GM18520 (cell line): ENCODE results near the gene GDF15.
A peak's percentile ranks its signal among the peaks of the same experiment; 100 is the strongest.
"Not testable (repeated sequence)": the region's sequence is repeated elsewhere in the genome, so short reads cannot be mapped to it uniquely, and the experiment has no call there.

ENCODE experiments used
- ATAC-seq: cut with Tn5 transposase; IDR thresholded peaks from one replicate; pipeline ENCODE4 v1.9.1; 2021; ENCODE audit not compliant: unreplicated experiment

GDF15 gene

DNA sequence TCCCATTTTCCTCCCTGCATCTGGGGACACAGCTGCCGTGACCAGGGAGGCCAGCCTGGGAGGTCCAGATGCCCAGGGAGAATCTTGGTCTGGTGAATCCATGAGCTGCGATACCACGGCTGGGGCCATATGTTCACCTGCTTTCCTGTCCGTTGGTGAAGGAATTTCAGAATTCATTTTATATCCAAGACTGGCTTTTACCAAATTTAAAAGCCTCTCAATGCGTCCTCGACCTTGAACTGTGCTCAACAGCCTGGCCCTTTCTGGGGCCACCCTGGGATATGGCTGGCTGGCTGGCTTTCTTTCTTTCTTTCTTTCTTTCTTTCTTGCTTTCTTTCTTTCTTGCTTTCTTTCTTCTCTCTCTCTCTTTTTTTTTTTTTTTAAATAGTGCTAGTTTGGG lies 22.2 kb upstream of the GDF15 start:
- no peak for ATAC-seq

DNA sequence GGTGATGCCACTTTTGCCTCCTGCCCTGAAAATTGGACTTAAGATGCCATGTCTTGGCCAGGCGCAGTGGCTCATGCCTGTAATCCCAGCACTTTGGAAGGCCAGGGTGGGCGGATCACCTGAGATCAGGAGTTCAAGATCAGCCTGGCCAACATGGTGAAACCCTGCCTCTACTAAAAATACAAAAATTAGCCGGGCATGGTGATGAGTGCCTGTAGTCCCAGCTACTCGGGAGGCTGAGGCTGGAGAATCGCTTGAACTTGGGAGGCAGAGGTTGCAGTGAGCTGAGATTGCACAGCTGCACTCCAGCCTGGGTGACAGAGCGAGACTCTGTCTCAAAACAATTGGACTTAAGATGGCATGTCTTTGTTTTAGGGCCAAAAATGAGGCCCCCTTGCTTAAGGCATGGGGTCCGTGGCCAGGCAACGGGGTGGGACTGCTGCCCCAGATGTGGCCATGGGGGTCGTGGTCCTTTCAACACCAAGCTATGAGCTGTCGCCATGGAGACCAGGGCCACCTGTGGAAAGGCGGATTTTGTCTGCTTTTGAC lies 21.6 kb upstream of the GDF15 start:
- not testable (repeated sequence) for ATAC-seq

DNA sequence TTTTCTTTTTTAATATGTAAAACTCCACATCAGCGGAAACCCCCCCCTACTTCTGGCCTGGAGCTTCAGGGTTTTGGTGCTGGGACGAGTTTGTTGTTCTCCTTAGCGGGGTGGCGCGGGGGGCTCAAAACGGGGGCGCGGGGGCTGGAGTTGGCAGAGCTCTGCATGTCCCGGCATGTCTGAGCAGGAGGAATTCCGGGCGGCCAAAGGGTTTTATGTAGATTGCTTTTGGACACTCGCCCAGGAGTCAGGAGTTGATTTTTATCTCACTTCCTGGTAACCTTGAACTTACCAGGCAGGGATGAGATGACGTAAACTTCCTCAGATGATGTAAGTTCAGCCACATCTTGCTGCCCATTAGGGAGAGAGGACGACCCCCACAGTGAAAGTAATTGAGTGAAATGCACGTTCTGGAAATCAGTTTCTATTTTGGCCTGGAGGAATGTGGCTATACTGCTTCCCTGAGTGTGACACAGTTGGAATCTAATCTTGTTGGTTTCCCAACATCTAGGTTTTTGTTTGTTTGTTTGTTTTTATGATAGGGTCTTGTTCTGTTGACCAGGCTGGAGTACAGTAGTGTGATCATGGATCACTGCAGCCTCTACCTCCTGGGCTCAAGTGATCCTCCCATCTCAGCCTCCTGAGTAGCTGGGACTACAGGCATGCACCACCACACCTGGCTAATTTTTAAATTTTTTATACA lies 21.0 kb upstream of the GDF15 start:
- ATAC-seq = no peak

DNA sequence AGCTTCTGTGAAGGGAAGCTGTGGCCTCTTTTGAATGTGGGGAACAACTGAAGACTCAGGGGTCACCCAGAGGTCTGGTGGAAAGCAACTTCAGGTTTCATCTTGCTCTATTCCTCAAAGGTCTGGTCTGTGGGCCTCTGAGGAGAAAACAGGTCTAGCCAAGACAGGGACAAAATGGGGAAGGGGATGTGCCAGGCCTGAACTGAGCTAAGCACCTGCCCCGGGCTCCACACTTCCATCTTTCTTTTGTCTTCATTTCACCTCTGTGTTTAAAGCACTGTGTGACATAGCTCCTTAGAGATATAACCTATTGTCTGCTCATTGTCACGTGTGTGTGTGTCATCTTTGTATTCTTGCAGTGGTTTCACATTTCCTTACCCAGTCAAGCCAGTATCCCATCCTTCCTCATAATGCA lies 19.9 kb upstream of the GDF15 start:
- ATAC-seq = no peak

DNA sequence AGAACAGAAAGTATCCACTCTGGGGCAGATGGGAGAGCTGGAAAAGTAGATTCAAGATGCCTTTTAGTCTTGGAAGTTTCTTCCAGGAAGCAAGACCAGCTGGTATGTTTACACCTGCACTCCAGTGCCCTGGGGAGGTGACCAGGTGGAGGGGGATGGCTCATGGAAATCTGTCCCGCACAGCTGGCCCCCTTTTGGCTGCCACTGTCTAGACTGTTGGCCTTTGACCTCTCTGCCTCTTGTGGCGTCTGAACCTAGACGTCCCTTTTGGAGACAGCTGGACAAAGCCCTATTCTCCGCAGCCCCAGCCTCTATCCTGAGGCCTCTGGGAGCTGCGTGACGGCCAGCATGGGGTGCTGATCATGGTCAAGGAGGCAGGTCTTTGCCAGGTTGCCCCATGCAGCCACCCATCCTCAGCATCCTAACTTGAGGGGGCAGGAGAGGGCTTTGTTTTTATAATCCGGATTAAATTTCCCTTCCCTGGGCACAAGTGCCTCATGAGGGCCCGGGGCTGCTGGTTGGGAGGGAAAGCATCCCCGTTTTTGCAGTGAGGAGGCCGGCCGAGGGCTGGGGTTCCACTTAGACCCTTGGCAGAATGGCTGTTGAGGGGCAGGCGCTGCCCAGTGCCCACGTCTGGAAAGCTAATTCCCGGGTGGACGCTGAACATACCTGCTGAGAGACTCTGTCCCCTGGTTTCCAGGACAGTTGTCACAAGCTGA lies 17.3 kb upstream of the GDF15 start:
- no peak for ATAC-seq

DNA sequence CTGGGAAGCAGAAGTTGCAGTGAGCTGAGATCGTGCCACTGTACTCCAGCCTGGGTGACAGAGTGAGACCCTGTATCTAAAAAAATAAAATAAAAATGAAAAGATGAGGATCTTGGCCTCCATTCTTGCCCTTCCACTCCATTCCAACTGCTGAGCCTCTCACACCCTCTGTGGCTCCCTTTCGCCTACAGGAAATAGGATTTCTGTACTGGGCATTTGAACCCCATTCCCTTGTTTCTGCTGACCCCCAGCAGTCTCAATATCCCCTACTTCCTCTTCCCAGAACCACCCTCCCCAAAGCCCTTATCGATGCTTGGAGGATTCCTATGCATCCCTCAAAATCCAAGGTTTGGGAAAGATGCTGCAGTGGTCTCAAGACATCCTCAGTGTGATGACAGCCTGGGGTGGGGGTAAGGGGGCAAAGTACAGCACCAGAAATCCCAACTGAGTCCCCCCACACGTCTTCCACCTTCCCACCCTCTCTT lies 12.5 kb upstream of the GDF15 start:
- ATAC-seq = no peak

DNA sequence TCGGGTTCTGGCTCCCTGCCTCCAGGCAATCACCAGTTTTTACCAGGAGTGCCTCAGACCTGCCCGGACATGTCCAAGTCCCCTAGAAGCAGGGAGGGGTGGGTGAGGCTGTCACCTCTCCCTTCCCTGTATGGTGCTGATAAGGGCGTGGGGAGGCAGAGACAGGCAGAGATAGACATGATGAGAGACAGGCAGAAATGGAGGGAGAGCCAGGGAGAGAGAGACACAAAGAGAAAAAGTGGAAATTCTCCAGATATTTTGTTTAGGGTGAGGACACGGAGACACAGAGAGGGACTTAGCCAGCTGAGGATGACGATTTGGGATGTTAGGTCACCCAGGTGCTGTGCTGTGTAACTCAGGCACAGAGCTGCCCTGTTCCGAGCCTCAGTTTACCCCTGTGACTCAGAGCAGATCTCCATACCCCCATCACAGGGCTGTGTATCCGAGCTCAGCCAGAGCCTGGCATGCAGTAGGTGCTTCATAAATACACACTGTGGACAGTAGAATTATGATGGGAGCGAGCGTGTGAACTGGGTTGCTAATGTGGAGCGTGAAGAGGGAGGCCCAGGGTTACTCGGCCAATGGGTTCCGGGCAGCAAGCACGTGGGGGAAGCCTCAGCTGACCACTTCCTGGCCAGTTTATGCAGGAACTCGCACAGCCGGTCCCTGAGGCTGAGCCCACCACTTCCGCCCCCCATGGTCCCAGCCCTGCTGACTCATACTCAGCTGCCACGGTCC lies 11.9 kb upstream of the GDF15 start:
- peak; percentile 79 for ATAC-seq

DNA sequence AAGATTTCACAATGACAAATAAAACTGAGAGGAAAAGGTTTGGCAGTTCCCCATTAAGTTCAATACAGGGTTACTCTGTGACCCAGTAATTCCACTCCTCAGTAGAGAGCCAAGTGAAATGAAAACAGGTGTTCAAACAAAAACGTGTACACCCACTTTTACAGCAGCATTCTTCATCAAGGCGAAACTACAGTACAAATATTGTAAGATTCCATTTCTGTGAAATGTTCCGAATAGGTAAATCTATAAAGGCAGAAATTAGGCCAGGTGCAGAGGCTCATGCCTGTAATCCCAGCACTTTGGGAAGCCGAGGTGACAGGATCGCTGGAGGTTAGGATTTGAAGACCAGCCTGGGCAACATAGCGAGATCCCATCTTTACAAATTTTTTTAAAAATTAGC lies 8.9 kb upstream of the GDF15 start:
- no peak for ATAC-seq

DNA sequence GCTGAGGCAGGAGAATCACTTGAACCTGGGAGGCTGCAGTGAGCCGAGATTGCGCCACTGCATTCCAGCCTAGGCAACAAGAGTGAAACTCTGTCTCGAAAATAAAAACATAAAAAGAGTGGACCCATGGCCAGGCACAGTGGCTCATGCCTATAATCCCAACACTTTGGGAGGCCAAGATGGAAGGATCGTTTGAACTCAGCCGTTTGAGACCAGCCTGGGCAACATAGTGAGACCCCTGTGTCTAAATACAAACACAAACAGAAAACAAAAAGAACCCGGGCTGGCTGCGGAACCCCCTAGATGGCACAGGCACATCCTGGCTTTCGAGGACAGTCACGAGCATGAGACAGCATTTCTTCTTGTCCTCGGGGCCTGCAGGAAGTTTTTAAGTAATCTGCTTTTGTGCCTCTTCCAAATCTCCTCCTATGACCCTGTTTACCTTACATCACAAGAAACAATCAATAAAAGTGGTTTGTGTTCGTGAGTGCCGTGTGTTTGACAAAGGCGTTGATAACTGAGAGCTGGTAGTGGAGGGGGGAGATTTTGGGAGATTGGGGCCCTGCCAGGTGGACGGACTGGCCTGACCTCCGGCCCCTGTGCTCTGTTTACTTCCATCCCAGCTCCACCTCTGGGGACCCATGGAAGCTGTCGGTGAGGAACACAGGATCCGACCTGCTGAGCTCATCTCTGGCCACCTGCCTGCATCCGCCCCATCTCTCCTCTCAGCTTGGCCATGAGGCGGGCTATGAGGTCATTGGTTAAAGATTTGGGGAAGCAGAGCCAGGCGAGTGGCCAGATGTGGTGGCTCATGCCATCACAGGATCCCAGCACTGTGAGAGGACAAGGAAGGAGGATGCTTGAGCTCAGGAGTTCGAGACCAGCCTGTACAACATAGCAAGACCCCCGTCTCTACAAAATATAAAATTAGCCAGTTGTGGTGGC lies 5.9 kb upstream of the GDF15 start:
- ATAC-seq = no peak

DNA sequence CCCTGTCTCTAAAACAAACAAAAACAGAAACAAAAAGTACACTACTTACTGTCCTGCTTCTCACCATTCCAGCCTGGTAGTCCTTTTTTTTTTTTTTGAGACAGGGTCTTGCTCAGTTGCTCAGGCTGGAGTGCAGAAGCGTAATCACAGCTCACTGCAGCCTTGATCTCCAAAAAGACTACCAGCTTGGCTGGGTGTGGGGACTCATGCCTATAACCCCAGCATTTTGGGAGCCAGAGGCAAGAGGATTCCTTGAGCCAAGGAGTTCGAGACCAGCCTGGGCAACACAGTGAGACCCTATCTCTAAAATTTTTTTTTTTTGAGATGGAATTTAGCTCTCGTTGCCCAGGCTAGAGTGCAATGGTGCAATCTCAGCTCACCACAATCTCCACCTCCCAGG lies 5.1 kb upstream of the GDF15 start:
- no peak for ATAC-seq

DNA sequence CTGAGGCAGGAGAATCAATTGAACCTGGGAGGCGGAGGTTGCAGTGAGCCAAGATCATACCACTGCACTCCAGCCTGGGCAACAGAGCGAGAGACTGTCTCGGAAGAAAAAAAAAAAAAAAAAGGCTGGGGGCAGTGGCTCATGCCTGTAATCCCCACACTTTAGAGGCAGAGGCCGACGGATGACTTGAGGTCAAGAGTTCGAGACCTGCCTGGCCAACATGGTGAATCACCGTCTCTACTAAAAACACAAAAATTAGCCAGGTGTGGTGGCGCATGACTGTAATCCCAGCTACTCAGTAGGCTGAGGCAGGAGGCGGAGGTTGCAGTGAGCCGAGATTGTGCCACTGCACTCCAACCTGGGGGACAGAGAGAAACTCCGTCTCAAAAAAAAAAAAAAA lies 2.3 kb upstream of the GDF15 start:
- not testable (repeated sequence) for ATAC-seq

DNA sequence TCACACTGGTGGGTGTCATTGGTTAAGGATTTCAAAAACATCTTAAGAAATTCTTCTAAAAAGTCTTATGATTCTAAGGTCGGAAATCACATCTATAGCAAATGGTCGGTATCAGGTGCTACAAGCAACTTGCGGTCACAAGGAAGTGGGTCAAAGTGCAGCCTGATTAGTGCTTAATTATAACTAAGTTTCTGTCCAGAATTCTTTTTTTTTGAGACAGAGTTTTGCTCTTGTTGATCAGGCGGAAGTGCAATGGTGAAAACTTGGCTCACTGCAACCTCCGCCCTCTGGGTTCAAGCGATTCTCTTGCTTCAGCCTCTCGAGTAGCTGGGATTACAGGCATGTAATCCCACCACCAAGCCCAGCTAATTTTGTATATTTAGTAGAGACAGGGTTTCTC lies 1.2 kb upstream of the GDF15 start:
- ATAC-seq = no peak

DNA sequence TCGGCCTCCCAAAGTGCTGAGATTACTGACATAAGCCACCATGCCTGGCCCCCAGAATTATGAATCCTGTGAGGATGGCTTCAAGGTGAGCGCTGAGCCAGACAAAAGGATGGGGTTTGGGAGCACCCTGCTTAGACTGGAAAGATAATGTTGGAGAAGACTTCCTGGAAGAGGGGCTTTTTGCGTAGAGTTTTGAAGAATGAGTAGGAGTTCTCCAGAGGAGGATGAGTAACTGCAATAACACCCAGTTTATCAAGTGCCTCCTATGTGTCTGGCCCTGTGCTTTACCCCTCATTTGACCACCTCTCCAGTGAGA lies 641 bp upstream of the GDF15 start:
- no peak for ATAC-seq

DNA sequence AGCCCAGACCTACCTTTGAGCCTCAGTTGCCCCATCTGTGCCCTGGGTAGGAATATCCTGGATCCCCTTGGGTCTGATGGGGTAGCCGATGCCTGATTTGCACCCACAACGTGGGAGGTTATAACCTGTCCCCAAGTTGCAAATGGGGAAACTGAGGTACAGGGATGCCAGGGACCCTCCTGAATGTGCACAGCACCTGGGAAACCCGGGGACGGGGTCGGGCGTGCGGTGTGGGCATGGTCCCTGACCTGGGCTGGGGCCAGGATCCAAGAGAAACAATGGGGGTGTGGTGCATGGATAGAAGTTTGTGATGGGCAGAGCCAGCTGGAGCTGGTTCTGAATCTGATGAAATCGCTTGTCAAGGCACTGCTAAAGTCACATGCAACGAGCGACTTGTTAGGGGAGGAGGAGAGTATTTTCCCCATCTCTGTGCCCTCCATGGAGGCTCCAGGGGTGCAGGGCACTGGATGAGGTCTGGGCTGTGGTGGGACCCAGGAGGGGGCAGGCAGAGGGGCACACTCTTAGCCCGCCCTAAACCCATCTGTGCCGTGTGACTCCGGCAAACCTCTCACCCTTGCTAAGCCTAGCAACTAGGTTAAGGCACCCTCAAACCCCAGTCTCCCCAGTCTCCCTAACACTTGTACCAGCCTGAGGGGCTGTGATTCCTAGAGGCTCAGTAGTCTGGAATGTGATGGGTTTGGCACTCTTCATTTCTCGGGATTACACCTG lies 749 bp downstream of the GDF15 start:
- ATAC-seq = no peak

DNA sequence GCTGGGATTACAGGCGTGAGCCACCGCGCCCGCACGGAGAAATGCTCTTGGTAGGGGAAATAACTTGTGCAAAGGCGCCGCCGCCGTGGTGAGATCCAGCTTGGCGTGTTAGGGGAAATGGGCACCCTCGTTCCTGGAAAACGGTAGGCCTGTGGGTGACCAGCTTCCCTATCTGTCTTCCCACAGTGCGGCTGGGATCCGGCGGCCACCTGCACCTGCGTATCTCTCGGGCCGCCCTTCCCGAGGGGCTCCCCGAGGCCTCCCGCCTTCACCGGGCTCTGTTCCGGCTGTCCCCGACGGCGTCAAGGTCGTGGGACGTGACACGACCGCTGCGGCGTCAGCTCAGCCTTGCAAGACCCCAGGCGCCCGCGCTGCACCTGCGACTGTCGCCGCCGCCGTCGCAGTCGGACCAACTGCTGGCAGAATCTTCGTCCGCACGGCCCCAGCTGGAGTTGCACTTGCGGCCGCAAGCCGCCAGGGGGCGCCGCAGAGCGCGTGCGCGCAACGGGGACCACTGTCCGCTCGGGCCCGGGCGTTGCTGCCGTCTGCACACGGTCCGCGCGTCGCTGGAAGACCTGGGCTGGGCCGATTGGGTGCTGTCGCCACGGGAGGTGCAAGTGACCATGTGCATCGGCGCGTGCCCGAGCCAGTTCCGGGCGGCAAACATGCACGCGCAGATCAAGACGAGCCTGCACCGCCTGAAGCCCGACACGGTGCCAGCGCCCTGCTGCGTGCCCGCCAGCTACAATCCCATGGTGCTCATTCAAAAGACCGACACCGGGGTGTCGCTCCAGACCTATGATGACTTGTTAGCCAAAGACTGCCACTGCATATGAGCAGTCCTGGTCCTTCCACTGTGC lies 2.4 kb downstream of the GDF15 start:
- peak; percentile 55 for ATAC-seq

DNA sequence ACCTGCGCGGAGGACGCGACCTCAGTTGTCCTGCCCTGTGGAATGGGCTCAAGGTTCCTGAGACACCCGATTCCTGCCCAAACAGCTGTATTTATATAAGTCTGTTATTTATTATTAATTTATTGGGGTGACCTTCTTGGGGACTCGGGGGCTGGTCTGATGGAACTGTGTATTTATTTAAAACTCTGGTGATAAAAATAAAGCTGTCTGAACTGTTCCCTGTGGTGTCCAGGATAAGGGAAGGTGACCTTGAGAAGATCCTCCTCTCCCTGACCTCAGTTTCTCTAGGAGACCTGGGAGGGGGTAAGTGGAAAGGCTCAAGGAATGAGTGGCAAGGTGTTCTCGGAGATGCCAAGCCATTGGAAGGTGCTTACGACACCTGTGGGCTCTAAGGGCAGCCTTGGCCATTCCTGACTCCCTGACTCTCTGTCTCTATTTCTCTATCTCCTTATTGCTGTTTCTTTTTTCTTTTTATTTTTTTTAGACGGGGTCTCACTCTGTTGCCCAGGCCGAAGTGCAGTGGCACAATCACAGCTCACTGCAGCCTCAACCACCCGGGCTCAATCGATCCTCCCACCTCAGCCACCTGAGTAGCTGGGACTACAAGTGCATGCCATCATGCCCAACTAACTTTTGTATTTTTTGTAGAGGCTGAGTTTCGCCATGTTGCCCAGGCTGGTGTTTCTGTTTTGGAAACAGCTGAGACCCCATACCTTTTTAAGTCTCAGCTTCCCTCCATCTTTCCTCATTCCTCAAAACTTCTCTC lies 3.2 kb downstream of the GDF15 start:
- ATAC-seq = no peak

DNA sequence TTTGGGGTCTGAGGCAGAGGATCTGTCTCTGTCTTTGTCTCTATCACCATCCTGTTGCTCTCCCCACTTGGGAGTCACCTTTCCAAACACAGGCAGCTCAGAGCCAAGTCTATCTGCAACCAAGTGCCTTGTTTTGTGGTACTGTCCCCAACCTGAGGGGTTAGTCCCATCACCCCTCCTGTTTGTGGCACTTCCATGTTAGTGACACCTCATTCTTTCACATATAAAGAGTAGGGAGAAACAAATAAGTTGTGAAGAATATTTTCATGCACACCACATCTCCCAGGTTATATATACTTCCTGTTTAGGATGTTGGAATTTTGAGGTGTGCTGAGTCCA lies 3.7 kb downstream of the GDF15 start:
- no peak for ATAC-seq

DNA sequence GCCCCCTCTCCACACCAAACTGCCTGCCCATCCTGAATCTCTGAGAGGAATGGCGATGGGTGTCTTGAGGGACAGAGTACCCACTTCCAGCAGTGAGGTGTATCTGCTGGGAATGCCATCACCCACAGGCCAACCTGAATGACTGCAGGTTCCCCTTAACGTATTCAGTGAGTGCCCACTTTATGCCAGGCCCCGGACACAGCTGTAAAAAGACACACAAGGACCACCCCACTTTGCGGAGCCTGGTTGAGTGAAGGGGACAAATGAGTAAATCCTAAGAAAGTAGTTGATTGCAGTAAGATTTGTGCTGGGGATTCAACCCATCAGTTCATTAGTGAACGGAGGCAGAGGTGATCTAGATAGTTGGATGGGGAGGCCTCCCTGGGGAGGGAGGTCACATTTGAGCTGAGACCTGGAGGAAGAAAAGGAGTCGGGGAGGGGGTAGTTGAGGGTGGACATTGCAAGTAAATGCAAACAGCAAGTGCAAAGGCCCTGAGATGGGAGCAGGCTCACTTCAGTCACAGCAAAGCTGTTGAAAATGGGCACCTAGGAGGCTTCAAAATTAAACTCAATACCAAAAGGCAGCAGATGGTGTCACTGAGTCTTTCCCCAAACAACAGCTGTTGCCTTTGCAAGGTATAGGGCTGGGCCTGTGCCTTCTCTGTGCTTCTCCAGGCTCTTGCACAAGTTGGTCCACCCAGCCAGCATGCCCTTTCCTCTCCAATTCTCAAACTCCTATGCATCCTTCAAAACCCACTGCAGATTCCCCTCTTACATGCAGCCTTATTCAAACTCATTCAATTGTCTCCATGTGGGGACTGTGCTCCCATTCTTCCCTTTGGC lies 4.3 kb downstream of the GDF15 start:
- no peak for ATAC-seq
